ENCODE measurements around the gene FNIP1.
"Not testable (repeated sequence)": the region's sequence is repeated elsewhere in the genome, so short reads cannot be mapped to it uniquely, and the experiment has no call there.

The FNIP1 gene

DNA sequence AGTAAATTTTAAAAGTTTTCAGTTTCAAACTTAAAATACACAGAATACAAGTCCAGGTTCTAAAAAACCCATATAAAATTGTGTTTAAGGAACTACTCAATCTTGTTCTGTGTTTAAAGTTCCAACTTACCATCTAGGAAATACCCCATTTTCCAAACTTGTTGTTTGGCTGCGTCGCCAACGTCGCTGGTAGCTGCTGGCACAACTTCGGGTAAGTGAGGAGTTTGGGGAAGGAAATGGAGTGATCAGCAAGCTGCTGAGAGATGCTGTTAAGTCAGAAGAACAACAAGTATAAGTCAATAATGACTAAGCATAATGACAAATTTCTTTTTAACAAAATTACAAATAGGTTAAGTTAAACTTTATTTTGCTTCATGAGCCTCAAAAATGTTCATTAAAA is 90.5 kb downstream of the FNIP1 start:
- Mint-ChIP-seq H3K36me3 (peaks cover 60% of the 10 kb centered on the region), H3K9me3 (no peaks in the 10 kb centered on the region), H3K27ac (no peak overlapping the region)

DNA sequence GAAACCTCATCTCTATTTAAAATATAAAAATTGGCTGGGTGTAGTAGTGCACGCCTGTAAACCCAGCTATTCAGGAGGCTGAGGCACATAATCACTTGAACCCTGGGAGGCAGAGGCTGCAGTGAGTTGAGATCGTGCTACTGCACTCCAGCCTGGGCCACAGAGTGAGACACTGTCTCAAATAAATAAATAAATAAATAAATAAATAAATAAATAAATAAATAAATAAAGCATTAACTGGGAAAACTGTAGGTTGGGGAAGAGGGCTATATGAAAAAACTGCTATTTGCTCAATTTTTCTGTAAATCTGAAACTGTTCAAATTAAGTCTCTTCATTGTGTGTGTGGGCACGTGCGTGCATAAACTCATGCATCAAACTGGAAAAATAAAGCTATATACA is 101.9 kb downstream of the FNIP1 start:
- no peak overlapping the region for H3K4me3 Mint-ChIP-seq
- peaks cover 9% of the 10 kb centered on the region for H3K9me3 Mint-ChIP-seq
- H3K4me1 Mint-ChIP-seq: no peaks in the 10 kb centered on the region
- no peak for ATAC-seq
- peaks cover 58% of the 10 kb centered on the region for H3K36me3 Mint-ChIP-seq
- no peak overlapping the region for H3K27ac Mint-ChIP-seq
- H3K27me3 Mint-ChIP-seq: no peaks in the 10 kb centered on the region

More for the DNA sequence above, 90.5 kb downstream of the FNIP1 start:
- Mint-ChIP-seq H3K27me3 (no peaks in the 10 kb centered on the region), H3K4me1 (no peaks in the 10 kb centered on the region), H3K4me3 (no peak overlapping the region)
- ATAC-seq: no peak

- H3K27me3 Mint-ChIP-seq: no peaks in the 10 kb centered on the region
- no peak overlapping the region for H3K4me3 Mint-ChIP-seq
- no peak overlapping the region for H3K27ac Mint-ChIP-seq
- H3K36me3 Mint-ChIP-seq: peaks cover 68% of the 10 kb centered on the region
- no peak for ATAC-seq
- no peaks in the 10 kb centered on the region for H3K4me1 Mint-ChIP-seq
- H3K9me3 Mint-ChIP-seq: peaks cover 9% of the 10 kb centered on the region
These were observed 102.9 kb downstream of the FNIP1 start for GRCh38 chr5:131693894-131694293.

DNA sequence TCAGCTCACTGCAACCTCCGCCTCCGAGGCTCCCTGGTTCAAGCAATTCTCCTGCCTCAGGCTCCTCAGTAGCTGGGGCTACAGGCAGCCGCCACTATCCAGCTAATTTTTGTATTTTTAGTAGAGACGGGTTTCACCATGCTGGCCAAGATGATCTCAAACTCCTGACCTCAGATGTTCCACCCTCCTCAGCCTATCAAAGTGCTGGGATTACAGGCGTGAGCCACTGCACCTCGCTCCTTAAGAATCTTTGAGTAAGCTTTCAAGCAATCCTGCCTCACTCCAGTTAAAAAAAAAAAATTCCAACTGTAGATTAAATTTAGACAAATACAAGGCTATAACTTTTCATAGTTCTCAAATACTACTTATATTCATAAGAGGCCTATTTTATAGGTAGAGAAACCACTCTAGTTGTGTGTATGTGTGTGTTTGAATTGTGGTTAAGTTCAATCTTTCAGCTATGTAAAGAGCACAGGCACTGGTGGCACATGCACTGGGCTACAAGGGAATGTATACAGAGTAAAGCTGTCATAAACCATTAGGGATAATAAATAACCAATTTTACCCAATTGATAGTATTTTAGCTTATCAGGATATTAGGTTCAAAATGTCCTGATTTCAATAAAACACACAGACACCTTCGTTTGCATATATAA is 111.2 kb downstream of the FNIP1 start:
- Mint-ChIP-seq H3K27me3 (no peaks in the 10 kb centered on the region), H3K27ac (no peak overlapping the region), H3K4me3 (no peak overlapping the region), H3K4me1 (peaks cover 18% of the 10 kb centered on the region), H3K36me3 (peaks cover 33% of the 10 kb centered on the region), H3K9me3 (peaks cover 4% of the 10 kb centered on the region)
- no peak for ATAC-seq

DNA sequence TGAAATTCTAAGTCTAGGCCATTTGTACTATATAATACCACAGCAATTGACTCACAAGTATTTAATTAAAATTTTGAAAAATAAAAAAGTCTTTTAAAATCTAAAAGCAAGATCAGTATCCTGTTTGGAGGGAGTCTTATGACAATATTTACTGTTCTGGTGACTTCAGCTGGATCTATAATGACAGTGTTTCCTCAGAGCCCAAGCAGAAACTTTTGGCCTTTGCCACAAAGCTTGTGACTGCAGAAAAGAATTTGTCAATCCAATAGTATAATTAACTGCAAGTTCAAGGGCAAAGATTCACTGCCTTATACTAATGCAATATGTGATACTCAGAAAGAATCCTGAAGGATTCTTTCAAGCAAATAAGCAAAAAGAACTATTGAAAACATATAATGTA is 112.2 kb downstream of the FNIP1 start:
- Mint-ChIP-seq H3K4me1 (peaks cover 18% of the 10 kb centered on the region), H3K4me3 (no peak overlapping the region), H3K9me3 (no peaks in the 10 kb centered on the region), H3K36me3 (peaks cover 28% of the 10 kb centered on the region), H3K27me3 (no peaks in the 10 kb centered on the region), H3K27ac (no peak overlapping the region)
- no peak for ATAC-seq

DNA sequence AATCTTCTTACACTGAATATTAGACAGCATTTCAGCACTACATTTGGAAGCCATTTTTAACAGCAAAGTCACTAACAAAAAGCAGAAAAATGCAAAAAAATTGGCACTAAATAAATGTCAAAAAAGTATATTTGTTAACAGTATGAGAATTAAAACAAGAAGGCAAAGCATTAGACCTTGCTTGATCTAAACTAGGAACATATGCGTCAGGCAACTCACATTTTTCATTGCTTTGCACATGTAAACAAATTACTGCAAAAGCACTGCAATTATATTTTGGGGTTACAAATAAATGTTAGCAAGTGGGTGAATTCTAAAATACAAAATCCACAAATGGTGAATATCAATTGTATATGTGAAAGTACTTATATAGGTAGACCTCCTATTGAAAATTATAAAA is 112.8 kb downstream of the FNIP1 start:
- no peaks in the 10 kb centered on the region for H3K27me3 Mint-ChIP-seq
- peaks cover 18% of the 10 kb centered on the region for H3K4me1 Mint-ChIP-seq
- H3K9me3 Mint-ChIP-seq: no peaks in the 10 kb centered on the region
- H3K27ac Mint-ChIP-seq: no peak overlapping the region
- peaks cover 27% of the 10 kb centered on the region for H3K36me3 Mint-ChIP-seq
- H3K4me3 Mint-ChIP-seq: no peak overlapping the region
- ATAC-seq: no peak

DNA sequence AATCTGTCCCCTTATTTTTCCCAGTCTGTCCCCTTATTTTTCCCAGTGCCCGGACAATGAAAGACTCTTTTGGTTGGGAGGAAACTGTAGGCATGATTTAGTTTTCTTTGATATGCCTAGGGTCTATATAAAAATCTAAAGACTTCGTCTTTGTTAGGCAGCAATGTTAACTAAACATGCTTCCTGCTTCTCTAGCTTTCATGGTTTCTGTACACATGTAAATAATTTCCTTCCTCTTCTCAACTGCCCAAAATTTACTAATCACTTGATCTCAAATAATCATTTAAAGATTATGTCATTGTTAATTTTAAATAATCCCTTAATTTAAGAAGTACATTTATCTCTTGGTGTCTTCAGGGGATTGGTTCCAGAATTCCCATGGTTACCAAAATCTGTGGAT is 114.0 kb downstream of the FNIP1 start:
- Mint-ChIP-seq H3K27me3 (no peaks in the 10 kb centered on the region), H3K36me3 (peaks cover 23% of the 10 kb centered on the region), H3K4me1 (peaks cover 18% of the 10 kb centered on the region), H3K27ac (peak overlapping the region; percentile 76), H3K4me3 (peak overlapping the region; percentile 74), H3K9me3 (no peaks in the 10 kb centered on the region)
- ATAC-seq: no peak

DNA sequence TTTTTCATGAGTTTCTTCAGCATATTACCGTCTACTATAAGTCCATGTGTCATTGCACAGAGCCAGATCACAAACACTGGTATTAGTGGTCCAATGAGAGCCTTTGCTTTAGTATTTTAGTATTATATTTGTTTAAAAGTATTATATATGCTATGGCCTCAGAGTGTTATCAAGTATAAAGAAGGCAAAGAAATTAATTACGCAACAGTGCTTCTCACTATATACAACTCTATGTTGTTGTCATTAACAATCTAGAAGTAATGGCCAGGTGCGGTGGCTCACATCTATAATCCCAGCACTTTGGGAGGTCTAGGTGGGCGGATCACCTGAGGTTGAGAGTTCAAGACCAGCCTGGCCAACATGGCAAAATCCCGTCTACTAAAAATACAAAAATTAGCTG is 114.6 kb downstream of the FNIP1 start:
- Mint-ChIP-seq H3K4me3 (no peak overlapping the region), H3K9me3 (no peaks in the 10 kb centered on the region), H3K27me3 (no peaks in the 10 kb centered on the region), H3K27ac (no peak overlapping the region), H3K36me3 (peaks cover 30% of the 10 kb centered on the region), H3K4me1 (peaks cover 18% of the 10 kb centered on the region)
- no peak for ATAC-seq

DNA sequence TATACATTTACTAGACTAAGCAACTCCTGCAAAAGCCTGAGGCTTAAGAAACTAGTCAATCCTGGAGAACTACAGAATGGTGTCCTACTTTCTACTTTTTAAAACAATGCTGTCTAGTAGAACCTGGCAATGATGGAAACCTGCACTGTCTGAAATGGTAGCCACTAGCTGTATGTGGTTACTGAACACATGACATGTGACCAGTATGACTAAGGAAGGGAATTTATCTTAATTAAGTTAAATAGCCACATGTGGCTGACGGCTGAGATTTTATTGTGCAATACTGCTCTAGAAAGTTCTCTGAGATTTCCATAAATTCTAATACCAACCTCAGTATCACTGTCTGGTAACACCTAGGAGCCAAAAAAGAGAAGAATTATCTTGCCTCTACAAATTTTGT is 116.9 kb downstream of the FNIP1 start:
- H3K9me3 Mint-ChIP-seq: no peaks in the 10 kb centered on the region
- no peak overlapping the region for H3K4me3 Mint-ChIP-seq
- no peaks in the 10 kb centered on the region for H3K27me3 Mint-ChIP-seq
- peaks cover 52% of the 10 kb centered on the region for H3K36me3 Mint-ChIP-seq
- no peak for ATAC-seq
- no peak overlapping the region for H3K27ac Mint-ChIP-seq
- H3K4me1 Mint-ChIP-seq: peaks cover 24% of the 10 kb centered on the region

DNA sequence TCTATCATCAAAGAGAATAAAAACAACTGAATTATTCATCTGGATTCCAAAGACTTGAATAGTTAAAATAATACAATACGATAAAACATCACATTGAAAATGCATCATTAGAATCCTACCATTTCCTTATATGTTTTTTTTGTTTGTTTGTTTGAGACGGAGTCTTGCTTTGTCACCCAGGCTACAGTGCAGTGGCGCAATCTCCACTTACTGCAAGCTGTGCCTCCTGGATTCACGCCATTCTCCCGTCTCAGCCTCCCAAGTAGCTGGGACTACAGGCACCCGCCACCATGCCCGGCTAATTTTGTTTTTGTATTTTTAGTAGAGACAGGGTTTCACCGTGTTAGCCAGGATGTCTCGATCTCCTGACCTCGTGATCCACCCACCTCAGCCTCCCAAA is 118.5 kb downstream of the FNIP1 start:
- H3K9me3 Mint-ChIP-seq, H3K4me3 Mint-ChIP-seq, H3K27me3 Mint-ChIP-seq, H3K27ac Mint-ChIP-seq, ATAC-seq: not testable (repeated sequence)
- peaks cover 30% of the 10 kb centered on the region for H3K4me1 Mint-ChIP-seq
- peaks cover 66% of the 10 kb centered on the region for H3K36me3 Mint-ChIP-seq

DNA sequence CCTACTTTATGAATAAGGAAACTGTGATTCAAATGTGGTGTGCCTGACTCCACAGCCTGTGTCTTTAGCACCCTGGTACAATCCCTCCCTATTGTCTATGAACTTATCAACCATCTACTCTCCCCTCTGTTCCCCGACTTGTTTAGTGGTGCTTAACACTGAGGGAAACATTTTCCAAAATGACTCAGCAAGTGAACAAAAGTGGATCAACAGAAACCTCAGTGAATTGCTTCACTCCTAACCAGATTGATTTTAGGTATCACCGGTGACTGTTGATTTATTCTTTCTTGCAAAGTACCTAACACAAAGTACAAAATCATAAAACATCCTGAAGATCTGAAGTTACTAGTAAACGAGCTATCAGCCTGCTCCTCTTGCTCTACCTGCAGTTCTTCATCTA is 119.7 kb downstream of the FNIP1 start:
- Mint-ChIP-seq H3K27ac (no peak overlapping the region), H3K4me3 (no peak overlapping the region), H3K9me3 (no peaks in the 10 kb centered on the region), H3K36me3 (peaks cover 73% of the 10 kb centered on the region), H3K4me1 (peaks cover 28% of the 10 kb centered on the region), H3K27me3 (no peaks in the 10 kb centered on the region)
- ATAC-seq: no peak

DNA sequence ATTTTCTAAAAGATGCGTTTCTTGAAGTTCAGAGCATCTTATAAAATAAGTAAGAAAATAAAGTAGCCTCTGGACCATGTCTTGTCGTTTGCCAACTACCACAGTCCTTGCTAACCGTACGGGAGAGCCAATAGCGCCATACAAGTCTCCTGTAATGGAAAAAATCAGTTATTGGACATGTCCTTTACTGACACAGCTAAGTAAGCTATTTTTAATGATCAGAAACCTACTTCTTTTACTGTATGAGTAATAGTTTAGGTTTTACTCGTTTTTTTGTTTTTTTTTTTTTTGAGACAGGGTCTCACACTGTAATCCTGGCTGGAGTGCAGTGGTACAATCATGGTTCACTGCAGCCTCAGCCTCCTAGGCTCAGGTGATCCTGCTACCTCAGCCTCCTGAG is 124.0 kb downstream of the FNIP1 start:
- peak; percentile 39 for ATAC-seq
- no peaks in the 10 kb centered on the region for H3K9me3 Mint-ChIP-seq
- H3K27ac Mint-ChIP-seq: peak overlapping the region; percentile 43
- H3K4me3 Mint-ChIP-seq: no peak overlapping the region
- peaks cover 28% of the 10 kb centered on the region for H3K4me1 Mint-ChIP-seq
- no peaks in the 10 kb centered on the region for H3K27me3 Mint-ChIP-seq
- peaks cover 70% of the 10 kb centered on the region for H3K36me3 Mint-ChIP-seq

- Mint-ChIP-seq H3K36me3 (peaks cover 70% of the 10 kb centered on the region), H3K4me1 (peaks cover 28% of the 10 kb centered on the region), H3K9me3 (no peaks in the 10 kb centered on the region), H3K4me3 (no peak overlapping the region), H3K27me3 (no peaks in the 10 kb centered on the region), H3K27ac (peak overlapping the region; percentile 43)
- no peak for ATAC-seq
These were observed 124.7 kb downstream of the FNIP1 start for GRCh38 chr5:131671994-131672655.

GRCh38 chr5:131671409-131671808 is 125.4 kb downstream of the FNIP1 start:
- Mint-ChIP-seq H3K9me3 (no peaks in the 10 kb centered on the region), H3K4me3 (no peak overlapping the region), H3K36me3 (peaks cover 68% of the 10 kb centered on the region), H3K27ac (no peak overlapping the region), H3K27me3 (no peaks in the 10 kb centered on the region), H3K4me1 (peaks cover 28% of the 10 kb centered on the region)
- peak; percentile 60 for ATAC-seq

DNA sequence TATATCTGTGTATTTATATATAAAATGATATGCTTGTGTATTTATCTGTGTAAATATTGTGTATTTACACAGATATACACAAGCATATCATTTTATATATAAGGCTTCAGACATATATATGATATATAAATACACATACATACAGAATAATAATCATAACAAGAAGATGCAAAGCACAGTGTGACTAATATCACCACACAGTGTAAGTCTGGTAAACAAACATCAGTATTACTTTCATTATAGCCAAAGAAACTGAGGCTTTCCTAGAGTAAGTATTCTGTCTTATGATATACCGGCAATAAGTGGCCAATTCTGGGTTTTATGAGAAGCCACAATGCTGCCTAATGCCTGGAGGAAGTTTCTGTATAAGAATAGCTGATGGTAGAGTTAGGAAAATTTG is 131.9 kb downstream of the FNIP1 start:
- Mint-ChIP-seq H3K4me3 (no peak overlapping the region), H3K27ac (no peak overlapping the region), H3K27me3 (no peaks in the 10 kb centered on the region), H3K4me1 (no peaks in the 10 kb centered on the region), H3K36me3 (peaks cover 58% of the 10 kb centered on the region), H3K9me3 (peaks cover 8% of the 10 kb centered on the region)
- ATAC-seq: no peak

DNA sequence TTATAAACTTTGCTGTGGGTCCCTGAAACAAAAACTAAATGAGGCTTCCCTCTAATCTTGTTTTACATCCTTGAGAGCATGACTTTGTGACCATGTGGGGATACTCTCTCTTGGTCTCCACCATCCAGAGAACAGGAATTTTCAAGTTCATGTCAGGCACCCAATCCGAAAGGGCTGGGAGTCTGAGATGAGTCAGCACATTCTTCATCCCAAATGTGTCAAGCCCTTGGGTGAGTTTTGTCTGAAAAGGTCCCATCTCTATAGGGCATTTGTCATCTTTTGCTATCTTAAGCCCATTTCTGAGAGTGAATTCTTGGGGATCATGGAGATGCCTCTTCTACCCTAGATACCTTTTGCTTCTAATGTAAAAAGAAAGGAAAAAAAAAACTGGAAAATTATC is 134.9 kb downstream of the FNIP1 start:
- Mint-ChIP-seq H3K4me3 (no peak overlapping the region), H3K36me3 (peaks cover 72% of the 10 kb centered on the region), H3K27ac (no peak overlapping the region), H3K27me3 (no peaks in the 10 kb centered on the region), H3K9me3 (peaks cover 11% of the 10 kb centered on the region), H3K4me1 (no peaks in the 10 kb centered on the region)
- no peak for ATAC-seq

Data from stimulated activated memory B cell treated with anti-CD40 and anti-IgM and Interleukin-4, amounts not matched to agents 10 μg/mL and 1 μg/mL and 100 μg/mL, for 72 hours (primary cell).